GM18870 (cell line): ENCODE measurements around the gene ARAF.
"Not testable (repeated sequence)": the region's sequence is repeated elsewhere in the genome, so short reads cannot be mapped to it uniquely, and the experiment has no call there.

Experiments
- ATAC-seq: cut with Tn5 transposase; IDR thresholded peaks from one replicate; pipeline ENCODE4 v1.9.1; 2021; ENCODE audit warnings: moderate library complexity; ENCODE audit not compliant: unreplicated experiment

Gene ARAF

DNA sequence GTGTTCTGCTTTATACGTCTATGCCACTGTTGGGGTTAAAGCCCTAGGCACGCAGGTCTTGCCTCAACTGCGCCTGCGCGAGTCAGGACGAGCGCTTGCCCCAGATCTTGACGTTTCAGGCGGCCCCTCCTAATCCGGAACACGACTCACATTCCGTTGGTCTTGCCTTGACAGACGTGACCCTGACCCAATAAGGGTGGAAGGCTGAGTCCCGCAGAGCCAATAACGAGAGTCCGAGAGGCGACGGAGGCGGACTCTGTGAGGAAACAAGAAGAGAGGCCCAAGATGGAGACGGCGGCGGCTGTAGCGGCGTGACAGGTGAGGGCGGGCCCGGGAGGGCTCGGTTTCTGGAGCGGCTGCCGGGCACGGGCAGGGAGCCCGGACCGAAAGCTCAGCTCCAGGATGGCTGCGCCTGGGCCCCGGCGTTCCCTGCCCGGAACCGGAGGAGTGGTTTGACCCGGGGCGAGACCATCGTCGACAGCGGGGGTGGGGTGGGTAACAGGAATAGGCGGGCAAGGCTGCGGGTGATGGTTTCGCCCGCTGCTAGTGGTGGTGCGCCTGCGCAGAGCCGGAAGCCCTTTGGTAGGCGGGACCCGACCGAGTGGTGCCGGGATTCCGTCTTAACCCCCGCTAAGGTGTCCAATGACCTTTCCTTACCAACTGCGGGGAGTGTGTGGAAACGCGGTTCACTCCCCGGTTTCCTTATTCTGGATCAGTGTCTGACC is at the start of gene ARAF:
TSS of gene ARAF (plus strand) at position 272 of the 725 bp plus-strand sequence. CDS start 1,763 bp downstream, outside the sequence.
- peak; percentile 88 for ATAC-seq

DNA sequence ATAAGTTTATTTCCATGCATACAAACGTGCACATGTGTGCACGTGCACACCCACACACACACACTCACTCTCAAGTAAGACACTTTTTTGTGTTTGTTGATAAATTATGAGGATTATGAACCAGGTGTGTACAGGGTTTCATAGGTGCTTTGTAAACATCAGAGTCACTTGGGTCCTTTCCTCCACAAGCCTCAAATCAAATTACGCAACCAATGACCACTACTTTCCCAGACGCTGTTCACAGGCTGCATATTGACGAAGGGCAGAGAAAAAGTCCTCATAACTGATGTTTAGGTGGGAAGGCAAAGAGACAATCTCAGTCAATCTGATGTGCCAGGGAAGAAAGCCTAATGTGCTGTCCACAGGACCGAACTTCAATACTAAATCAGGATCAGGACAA is 48.6 kb upstream of the ARAF start:
- not testable (repeated sequence) for ATAC-seq

DNA sequence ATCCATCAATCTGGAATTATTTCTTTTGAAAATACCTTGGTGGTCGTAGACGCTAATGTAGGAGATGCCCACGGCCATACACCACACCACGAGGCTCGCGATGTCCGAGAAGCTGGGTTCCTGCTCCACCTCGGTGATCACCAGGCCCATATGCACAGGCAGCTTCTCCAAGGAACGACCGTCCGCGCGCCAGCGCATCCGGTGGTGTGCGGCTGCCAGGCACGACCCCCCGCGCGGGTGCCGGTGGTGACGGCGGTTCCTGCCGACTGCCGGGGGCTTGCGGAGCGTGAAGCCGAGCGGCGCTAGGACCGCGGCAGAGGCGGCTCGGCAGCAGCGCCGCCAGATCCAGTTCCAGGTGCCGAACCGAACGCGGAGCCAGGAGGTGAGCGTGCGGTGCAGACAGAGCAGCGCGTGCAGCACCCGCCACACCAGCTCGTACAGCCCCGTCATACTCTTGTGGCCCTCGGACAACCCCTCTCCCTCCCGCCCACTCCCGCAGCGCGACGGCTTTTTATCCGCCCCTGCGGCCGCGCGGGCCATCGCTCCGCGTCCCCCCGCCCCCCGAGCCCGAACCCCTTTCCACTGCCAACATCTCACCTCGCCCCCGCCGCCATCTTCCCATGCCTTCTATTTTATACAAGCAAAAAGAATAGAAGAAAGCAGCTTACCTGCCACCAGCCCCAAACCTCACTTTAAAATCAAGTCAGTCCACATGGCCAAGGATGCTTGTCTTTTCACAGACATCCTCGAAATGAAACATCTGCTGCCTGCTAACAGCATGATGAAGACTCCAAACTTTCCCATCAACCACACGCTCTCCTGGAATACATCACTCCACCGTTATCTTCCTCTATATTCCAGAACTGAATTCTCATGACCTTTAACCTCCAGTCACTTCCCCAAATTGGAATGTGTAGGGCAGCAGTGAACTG is 47.7 kb upstream of the ARAF start:
- ATAC-seq = not testable (repeated sequence)

DNA sequence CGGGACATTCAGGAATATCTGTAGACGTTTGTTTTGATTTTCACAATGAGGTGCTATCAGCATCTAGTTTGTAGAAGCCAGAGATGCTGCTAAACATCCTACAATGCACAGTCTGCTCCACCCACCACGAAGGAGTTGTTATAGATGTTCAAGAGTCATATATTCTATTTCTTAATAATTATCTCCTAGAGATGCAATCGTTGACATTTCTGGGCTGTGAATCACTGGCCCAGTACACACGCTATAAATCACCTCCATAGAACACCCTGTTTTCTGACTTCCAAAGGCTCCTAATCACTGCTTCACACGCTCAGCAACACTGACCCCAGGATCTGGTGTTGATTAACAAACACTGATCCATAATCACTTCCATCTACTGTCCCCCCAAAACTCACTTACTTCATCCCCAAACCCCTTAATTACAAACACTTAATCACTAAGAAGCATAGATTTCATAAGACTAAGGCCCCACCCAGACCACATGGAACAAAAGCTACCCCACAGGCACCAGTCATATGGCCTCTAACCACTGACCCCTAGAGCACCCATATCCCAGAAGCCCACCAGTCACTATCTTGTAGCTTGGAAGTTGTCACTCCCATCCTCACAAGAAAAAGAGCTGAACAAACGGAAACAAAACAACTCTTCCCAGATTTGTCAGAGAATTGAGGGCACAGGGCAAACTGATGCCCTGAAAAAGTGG is 46.3 kb upstream of the ARAF start:
- ATAC-seq = no peak

DNA sequence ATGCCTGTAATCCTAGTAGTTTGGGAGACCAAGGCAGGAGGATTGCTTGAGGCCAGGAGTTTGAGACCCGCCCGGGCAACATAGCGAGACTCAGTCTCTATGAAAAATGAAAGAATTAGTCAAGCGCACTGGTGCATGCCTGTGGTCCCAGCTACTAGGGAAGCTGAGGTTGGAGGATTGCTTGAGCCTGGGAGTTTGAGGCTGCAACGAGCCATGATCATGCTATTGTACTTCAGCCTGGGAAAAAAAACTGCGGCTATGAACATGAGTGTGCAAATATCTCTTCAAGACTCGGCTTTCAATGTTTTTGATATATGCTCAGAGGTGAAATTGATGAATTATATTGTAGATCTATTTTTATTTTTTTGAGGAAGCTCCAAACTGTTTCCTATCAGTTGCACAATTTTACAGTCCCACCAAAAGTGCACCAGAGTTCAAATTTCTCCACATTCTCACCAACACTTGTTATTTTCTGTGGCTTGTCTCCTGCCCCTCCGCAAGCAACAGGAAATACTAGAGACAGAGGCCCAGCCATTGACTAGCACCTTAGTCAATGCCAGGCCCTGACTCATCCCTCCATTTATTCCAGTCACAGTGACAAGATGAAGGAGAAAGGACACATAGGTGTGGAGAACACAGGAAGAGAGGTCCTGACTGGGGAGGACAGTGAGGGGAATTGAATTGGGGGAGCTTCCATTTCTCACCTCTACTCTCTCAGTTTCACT is 44.9 kb upstream of the ARAF start:
- no peak for ATAC-seq

DNA sequence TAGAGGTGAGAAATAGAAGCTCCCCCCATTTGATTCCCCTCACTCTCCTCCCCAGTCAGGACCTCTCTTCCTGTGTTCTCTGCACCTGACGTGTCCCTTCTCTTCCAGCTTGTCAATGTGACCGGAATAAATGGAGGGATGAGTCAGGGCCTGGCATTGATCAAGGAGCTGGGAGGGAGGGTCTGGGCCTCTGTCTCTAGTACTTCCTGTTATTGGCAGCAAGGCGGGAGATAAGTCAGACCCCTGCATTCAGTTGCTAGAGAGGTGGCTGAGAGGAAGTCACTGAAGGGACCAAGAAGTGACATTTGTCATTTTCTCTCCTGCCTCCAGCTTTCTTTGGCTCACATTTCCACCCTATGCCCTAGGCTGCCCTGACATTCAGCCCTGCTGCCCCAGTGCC is 42.9 kb upstream of the ARAF start:
- no peak for ATAC-seq

DNA sequence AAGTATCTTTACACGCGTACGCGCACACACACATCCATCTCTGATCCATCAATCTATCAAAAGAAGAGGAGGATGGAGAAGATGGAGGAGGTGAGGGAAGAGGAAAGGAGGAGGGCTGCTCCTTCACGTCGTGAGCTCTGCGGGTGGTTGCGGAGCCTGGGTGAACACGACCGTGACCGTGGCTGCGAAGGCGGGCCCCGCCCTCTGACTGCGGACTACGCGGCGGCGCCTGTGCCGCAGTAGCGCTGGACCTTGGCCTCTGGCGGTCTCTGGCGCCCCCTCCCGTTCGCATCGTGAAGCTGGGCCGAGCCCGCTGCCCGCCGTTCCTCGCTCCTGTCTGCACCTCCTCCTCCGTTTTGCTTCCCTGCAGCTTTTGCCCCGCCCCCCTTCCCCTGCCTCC is 37.7 kb upstream of the ARAF start:
- no peak for ATAC-seq

DNA sequence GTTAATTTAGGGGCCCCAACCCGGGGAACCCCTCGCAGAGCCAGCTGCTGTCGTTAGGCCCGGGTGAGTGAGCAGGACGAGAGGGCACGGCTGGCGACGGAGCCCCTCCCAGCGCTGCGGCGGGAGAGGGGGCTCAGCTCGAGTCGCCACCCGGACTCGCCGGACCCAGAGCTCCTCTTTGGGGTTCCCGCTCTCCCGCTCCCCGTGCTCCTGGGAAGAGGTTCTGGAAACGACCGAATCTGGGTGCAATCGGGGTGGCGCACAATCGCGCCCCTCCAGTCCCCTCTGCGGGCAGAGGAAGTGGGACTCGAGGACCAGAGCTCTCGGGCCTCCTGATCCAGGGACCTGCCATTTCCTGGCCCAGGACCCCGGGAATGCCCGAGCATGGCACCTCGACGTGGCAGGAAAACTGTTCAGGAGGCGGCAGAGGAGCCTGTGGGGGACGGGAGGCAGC is 37.3 kb upstream of the ARAF start:
- ATAC-seq = no peak

DNA sequence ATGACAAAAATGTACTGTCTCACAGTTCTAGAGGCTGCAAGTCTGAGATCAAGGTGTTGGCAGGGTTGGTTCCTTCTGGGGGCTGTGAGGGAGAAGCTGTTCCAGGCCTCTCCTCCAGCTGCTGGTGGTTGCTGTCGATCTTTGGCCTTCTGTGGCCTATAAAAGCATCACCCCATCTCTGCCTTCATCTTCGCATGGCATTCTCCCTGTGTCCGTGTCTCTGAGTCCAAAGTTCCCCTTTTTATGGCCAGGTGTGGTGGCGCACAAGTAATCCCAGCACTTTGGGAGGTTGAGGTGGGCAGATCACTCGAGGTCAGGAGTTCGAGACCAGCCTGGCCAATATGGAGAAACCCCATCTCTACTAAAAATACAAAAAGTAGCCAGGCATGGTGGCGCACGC is 31.5 kb upstream of the ARAF start:
- ATAC-seq = no peak

DNA sequence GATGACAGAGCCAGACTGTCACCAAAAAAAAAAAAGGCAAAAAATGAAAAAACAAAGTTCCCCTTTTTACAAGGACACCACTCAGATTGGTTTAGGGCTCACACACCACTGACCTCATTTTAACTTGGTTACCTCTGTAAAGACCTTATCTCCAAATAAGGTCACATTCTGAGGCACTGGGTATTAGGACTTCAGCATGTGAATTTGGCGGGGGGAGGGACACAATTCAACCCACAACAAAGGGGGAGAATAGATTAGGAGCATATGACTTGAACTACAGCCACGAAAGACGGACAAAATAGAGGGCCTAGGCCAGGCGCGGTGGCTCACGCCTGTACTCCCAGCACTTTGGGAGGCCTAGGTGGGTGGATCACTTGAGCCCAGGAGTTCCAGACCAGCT is 31.0 kb upstream of the ARAF start:
- ATAC-seq = no peak

DNA sequence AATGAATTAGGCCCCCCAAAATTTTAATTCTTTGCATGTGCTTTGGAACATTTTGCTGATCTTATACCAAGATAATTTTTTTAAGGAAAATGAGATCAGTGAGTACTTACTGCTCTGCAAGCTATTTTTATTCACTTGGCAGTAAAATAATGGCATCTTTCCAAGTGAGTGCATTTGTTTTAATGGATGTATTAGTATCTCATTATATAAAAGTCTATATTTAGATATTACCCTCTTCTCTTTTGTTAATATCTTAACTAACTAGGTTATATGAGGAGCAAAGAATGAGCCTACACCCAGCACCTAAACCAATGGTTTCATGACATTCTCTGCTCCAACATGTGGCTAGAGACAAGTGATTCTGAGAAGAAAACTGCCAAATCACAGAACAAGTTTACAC is 21.1 kb upstream of the ARAF start:
- ATAC-seq = no peak

DNA sequence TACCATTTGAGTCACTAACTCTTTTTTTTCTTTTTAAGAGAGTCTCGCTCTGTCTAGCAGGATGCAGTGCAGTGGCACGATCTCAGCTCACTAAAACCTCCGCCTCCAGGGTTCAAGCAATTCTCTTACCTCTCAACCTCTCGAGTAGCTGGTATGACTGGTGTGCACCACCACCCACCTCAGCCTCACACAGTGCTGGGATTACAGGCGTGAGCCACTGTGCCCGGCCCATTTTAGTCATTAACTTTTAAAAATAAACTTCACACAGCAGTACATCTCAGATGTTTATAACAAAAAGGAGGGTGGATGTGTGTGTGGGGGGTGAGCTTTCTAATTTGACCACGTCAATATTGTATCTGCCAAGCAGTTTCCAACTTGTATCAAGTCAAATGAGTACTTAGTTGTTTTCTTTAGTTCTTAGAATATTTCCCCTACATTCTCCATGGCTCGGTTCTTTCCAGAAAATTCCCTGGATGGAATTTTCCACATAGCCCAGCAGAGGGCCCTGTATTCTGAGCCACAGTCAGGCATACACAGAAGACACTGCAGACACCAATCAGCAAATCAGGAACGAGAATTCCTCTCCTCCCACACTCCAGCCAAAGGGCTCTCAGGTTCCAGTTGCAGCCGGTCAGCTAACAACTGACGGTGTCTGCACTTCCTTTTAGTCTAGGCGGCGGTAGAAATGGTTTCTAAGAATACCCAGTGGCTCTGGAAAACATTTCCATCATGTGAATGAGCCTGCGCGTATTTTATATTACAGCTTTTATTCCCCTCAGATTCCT is 20.1 kb upstream of the ARAF start:
- no peak for ATAC-seq

DNA sequence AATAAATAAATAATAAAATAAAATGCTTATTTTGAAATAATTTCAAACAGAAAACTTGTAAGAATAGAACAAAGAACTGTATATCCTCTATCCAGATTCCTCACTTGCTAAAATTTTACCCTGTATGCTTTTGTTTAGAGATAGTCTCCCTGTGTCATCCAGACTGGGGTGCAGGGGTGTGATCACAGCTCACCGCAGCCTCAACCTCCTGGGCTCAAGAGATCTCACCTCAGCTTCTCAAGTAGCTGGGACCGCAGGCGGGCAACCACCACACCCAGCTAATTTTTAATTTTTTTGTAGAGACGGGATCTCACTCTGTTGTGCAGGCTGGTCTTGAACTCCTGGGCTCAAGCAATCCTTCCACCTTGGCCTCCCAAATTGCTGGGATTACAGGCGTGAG is 17.5 kb upstream of the ARAF start:
- no peak for ATAC-seq

DNA sequence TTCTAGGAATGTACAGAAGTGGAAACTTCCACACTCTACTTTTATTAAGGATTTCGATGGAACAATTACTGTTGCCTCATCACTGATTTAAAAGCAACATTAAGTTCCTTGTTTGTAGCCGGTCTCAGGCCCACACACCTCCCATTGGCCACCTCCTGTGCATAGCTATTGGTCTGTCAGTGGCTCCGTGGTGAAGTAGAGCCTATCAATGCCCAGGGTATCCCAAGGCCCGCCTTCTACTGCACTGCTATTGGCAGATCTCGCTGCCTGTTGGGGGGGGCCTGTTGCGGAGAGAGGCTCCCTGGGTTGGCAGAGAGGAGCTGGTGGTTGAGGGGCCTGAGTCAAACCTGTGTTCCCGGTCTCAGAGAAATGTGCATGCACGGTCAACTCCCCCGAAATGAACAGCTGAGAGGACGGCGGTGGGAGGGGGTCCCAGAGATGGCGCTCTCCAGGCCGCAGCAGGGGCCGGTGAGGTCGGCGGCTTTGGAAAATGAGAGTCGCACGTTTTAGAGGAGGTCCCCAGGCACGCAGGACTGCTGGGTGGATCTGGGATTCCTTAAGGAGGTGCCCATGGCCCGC is 4.9 kb upstream of the ARAF start:
- ATAC-seq = peak; percentile 75

DNA sequence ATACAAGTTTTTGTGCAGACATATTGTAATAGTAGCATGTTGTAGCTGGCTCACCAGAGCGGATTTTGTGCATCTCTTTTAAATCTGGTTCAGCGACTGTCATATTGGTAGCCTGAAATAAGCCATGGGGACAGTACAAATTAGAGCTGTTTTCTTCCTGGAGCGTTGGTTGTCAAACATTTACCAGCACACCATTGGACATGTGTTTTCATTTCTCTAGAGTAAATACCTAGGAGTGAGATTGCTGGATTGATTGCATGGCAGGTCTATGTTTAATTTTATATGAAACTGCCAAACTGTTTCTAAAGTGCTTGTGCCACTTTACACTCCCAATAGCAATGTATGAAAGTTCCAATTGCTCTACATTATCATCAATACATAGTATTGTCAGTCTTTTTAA is 2.6 kb upstream of the ARAF start:
- ATAC-seq = no peak

DNA sequence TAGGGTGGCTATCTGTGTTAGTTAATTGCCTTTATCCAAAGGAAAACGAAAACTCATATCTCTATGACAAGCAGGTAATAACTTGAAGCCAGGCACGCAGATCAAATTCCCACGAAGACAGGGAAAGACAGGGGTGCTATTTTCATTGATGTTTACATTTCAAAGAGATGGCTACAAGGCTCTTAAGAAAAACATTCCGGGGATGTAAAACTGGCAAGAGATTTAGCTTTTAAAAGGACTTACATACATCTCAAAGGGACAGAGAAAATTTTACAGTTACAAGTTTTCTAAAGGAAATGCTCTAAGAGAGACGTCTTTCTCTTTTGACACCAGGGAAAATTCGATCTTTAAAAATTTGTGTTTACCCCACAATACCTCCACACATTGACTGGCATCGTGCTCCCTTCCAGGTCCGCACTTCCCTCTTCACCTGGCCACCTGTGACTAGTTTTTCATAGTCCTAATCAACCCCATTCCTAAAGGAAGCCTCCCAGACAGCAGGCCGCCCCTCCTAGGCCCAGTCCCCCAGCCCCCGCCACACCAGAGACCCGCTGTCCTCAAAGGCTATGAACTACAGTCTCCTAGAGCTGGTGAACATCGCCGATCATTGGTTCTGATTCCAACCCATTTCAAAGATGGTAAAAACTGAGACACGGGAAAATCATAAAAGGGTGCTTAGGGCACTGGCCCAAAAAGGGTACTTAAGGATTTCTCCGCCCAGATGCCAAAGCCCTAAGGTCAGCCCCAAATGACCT is 649 bp upstream of the ARAF start:
- ATAC-seq = no peak

DNA sequence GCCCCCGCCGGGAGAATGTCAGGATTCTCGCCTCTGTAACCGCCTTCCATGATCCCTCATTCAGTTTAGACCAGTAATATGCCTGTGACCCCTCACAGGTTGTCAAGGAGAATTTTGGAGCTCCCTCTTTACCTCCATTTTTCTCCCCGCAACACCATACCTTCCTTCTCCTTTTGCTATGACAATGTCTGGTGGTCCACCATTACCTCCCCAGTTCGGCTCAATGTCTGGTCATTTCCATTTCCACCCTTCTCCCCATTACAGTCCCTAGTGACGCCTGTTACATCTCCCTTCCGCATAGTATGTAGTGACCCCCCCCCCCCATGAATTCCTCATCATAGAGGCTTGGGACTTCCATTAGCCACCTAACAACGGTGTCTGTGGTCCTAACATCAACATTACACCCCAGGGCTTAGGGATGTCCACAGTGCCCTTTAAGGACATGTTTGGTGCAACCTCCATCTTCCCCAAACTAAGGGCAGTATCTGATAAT is 700 bp downstream of the ARAF start:
- ATAC-seq = no peak

DNA sequence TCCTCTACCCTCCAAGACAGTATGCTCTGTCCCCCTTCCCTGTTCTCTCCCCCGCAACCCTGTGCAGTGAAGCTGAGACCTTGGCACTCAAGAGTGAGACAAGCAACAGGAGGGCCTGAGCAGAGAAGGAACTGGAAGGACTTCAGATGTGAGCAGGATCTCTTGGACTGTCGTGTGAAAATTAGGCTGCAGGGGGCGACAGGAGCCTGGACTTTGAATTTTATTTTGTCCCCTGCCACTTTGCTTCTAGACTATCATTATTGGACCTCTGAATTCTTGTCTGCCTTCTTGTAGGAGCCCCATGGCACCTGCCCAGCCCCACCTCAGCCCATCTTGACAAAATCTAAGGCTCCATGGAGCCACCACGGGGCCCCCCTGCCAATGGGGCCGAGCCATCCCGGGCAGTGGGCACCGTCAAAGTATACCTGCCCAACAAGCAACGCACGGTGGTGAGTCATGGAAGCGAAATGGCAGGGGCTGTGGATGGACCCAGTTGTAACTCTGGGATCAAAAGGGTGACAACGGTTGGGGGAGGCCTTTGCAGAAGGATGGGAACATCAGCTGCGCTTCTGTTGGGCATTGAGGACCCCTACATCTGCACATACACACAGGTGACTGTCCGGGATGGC is 1.7 kb downstream of the ARAF start:
- ATAC-seq = no peak
